Measurements from ENCODE around the gene ASTN2. TPM values are rescaled to one million over a fixed set of nuclear protein-coding genes. Genes with fewer than 3 reads are reported as not detected.

ASTN2 gene
- total and polyA plus RNA-seq, 7 experiments from 2014 or later: 2.2 to 5.3 (median 4.0) TPM

DNA sequence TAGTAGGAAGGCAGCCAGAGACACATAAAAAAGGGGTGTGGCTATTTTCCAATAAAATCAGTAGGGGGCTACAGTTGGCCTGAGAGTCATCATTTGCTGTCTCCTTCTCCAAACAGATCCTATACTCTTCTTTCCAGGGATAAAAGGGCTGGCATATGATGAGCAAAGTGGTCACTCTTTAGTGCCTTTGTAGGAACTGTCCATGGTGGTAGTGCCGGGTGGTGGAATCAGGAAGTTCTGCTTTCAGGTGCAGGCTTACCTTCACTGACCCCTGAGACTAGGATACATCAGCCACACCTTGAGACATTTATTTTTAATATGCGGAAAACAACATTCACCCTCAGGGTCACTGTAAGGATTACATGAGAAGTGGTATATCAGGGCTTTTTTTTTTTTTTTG lies 80.8 kb downstream of the ASTN2 start:
- Mint-ChIP-seq H3K9me3 (peaks cover 0 to 10% (median 3%) of the 10 kb centered on the region in 11 donors), H3K27me3 (peaks cover 0 to 5% (median 0%) of the 10 kb centered on the region in 5 donors), H3K4me3 (no peak overlapping the region), H3K27ac (no peak overlapping the region), H3K4me1 (no peaks in the 10 kb centered on the region), H3K36me3 (peaks cover 0 to 9% (median 0%) of the 10 kb centered on the region in 5 donors)
- intact Hi-C loops (cut with micrococcal nuclease): no loop called here
- H3K9me3 ChIP-seq (ENCODE audit: control insufficient read depth in 2 of 3, low read length in 3 of 3): no peaks in the 10 kb centered on the region
- H3K27me3 ChIP-seq (ENCODE audit: control insufficient read depth in 2 of 2, insufficient read depth in 2 of 2, low read length in 2 of 2): no peaks in the 10 kb centered on the region
- H3K4me1 ChIP-seq (ENCODE audit: control insufficient read depth in 2 of 2, insufficient read depth in 2 of 2, low read length in 2 of 2): no peaks in the 10 kb centered on the region
- H3K4me3 ChIP-seq (ENCODE audit: low read length): no peak overlapping the region
- ChIA-PET POLR2A (no interaction called here), CTCF (no interaction called here)
- H3K27ac ChIP-seq (ENCODE audit: low read depth, low read length): no peak overlapping the region
- H3K36me3 ChIP-seq (ENCODE audit: control insufficient read depth in 2 of 3, insufficient read depth in 3 of 3, low read length in 3 of 3): no peaks in the 10 kb centered on the region
- ATAC-seq (no peak), DNase-seq (no peak)

DNA sequence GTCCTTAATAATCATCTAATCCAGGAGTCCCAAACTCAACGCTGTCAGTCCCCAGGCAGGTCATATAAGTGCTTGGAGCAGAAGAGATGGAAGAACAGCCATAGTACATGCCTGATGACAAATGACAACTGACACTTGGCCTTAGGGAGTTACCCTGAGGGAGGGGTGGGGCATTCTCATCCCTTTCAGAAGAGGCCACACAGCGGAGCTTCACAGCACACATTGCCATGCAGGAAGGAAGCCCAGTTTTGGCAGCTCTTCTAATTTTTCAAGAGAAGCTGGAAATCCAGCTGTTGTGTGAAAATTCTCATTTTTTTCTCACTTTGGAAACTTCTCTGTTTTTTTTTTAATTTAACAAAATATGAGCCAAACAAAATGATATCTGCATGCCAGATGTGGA lies 89.0 kb downstream of the ASTN2 start:
- H3K4me1 Mint-ChIP-seq: no peaks in the 10 kb centered on the region
- H3K4me3 Mint-ChIP-seq: no peak overlapping the region
- peaks cover 0 to 16% (median 4%) of the 10 kb centered on the region in 11 donors for H3K9me3 Mint-ChIP-seq
- intact Hi-C loops (cut with micrococcal nuclease): no loop called here
- Histone ChIP-seq H3K4me1 (ENCODE audit: control insufficient read depth in 2 of 2, insufficient read depth in 2 of 2, low read length in 2 of 2) (no peaks in the 10 kb centered on the region), H3K9me3 (ENCODE audit: control insufficient read depth in 2 of 3, low read length in 3 of 3) (no peaks in the 10 kb centered on the region), H3K36me3 (ENCODE audit: control insufficient read depth in 2 of 3, insufficient read depth in 3 of 3, low read length in 3 of 3) (no peaks in the 10 kb centered on the region), H3K27me3 (ENCODE audit: control insufficient read depth in 2 of 2, insufficient read depth in 2 of 2, low read length in 2 of 2) (no peaks in the 10 kb centered on the region), H3K4me3 (ENCODE audit: low read length) (no peak overlapping the region), H3K27ac (ENCODE audit: low read depth, low read length) (no peak overlapping the region)
- ATAC-seq (no peak), DNase-seq (no peak)
- H3K27ac Mint-ChIP-seq: no peak overlapping the region
- CTCF ChIA-PET: no interaction called here
- POLR2A ChIA-PET: no interaction called here
- H3K36me3 Mint-ChIP-seq: peaks cover 0 to 4% (median 0%) of the 10 kb centered on the region in 5 donors
- peaks cover 0 to 4% (median 0%) of the 10 kb centered on the region in 5 donors for H3K27me3 Mint-ChIP-seq

DNA sequence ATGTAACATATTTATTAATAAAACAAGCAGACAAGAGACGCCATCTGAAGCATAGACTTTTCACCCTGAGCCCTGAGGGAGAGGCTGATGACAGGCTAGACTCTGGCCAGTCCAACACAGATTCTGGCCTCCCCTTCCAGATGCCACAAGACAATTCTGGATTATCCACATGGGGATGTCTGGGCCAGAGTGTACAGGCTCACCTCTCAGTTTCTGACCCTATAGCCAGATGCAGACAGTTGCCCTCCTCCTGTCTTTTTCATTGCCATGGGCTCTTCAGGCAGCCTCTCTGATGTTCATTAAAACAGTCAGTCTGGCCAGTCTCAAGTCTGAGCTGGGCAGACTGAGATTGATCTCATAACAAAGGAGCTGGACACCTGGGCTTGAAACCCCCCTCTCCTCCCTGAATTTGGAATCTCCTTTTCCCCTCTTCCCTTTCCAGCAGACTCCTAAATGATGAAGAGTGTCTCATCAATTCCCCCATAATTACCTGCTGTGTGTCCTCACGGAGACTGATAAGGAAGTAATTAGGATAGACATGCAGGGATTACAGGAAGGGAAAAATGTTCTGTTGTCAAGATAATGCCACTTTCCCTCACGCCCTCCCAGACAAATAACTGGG lies 89.6 kb downstream of the ASTN2 start:
- H3K4me3 Mint-ChIP-seq: no peak overlapping the region
- intact Hi-C loops (cut with micrococcal nuclease): no loop called here
- H3K9me3 ChIP-seq (ENCODE audit: control insufficient read depth in 2 of 3, low read length in 3 of 3): no peaks in the 10 kb centered on the region
- no peak overlapping the region for H3K4me3 ChIP-seq (ENCODE audit: low read length)
- no peaks in the 10 kb centered on the region for H3K4me1 ChIP-seq (ENCODE audit: control insufficient read depth in 2 of 2, insufficient read depth in 2 of 2, low read length in 2 of 2)
- no peaks in the 10 kb centered on the region for H3K36me3 Mint-ChIP-seq
- ATAC-seq (no peak), DNase-seq (no peak)
- H3K36me3 ChIP-seq (ENCODE audit: control insufficient read depth in 2 of 3, insufficient read depth in 3 of 3, low read length in 3 of 3): no peaks in the 10 kb centered on the region
- no peaks in the 10 kb centered on the region for H3K4me1 Mint-ChIP-seq
- H3K27ac ChIP-seq (ENCODE audit: low read depth, low read length): no peak overlapping the region
- peaks cover 0 to 4% (median 0%) of the 10 kb centered on the region in 5 donors for H3K27me3 Mint-ChIP-seq
- peaks cover 0 to 12% (median 4%) of the 10 kb centered on the region in 11 donors for H3K9me3 Mint-ChIP-seq
- H3K27ac Mint-ChIP-seq: no peak overlapping the region
- ChIA-PET CTCF (no interaction called here), POLR2A (no interaction called here)
- no peaks in the 10 kb centered on the region for H3K27me3 ChIP-seq (ENCODE audit: control insufficient read depth in 2 of 2, insufficient read depth in 2 of 2, low read length in 2 of 2)

- no peak for ATAC-seq
- DNase-seq: no peak
- no peaks in the 10 kb centered on the region for H3K4me1 Mint-ChIP-seq
- ChIA-PET CTCF (no interaction called here), POLR2A (no interaction called here)
- Histone ChIP-seq H3K4me1 (ENCODE audit: control insufficient read depth in 2 of 2, insufficient read depth in 2 of 2, low read length in 2 of 2) (no peaks in the 10 kb centered on the region), H3K4me3 (ENCODE audit: low read length) (no peak overlapping the region), H3K27ac (ENCODE audit: low read depth, low read length) (no peak overlapping the region), H3K9me3 (ENCODE audit: control insufficient read depth in 2 of 3, low read length in 3 of 3) (no peaks in the 10 kb centered on the region), H3K27me3 (ENCODE audit: control insufficient read depth in 2 of 2, insufficient read depth in 2 of 2, low read length in 2 of 2) (no peaks in the 10 kb centered on the region), H3K36me3 (ENCODE audit: control insufficient read depth in 2 of 3, insufficient read depth in 3 of 3, low read length in 3 of 3) (no peaks in the 10 kb centered on the region)
- intact Hi-C loops (cut with micrococcal nuclease): no loop called here
- H3K36me3 Mint-ChIP-seq: no peaks in the 10 kb centered on the region
- H3K4me3 Mint-ChIP-seq: no peak overlapping the region
- H3K27ac Mint-ChIP-seq: no peak overlapping the region
- peaks cover 0 to 4% (median 0%) of the 10 kb centered on the region in 5 donors for H3K27me3 Mint-ChIP-seq
- peaks cover 0 to 10% (median 4%) of the 10 kb centered on the region in 11 donors for H3K9me3 Mint-ChIP-seq
Observed at GRCh38 chr9:117323390-117323789, 91.5 kb downstream of the ASTN2 start.

DNA sequence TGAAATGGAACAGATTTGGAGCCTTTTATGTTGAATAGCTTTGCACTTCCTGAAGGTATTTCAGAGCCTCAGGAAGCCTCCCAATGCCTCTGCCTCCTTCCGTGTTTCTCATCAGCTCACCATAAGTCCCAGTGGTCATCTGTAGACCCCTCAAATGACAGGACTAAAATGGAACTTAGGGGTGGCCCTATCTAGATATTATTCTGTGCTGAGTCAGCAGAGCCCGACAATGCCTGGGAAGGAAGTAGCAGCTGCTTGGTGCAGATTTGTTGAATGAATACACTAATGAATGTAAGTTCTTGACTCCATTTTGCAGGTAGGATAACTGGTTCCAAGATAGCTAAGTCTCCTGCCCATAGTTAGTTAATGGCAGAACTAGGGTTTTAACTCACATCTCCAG lies 97.7 kb downstream of the ASTN2 start:
- ATAC-seq: no peak
- no peaks in the 10 kb centered on the region for H3K4me1 Mint-ChIP-seq
- H3K36me3 ChIP-seq (ENCODE audit: control insufficient read depth in 2 of 3, insufficient read depth in 3 of 3, low read length in 3 of 3): no peaks in the 10 kb centered on the region
- no peak for DNase-seq
- H3K36me3 Mint-ChIP-seq: no peaks in the 10 kb centered on the region
- peaks cover 0 to 7% (median 0%) of the 10 kb centered on the region in 5 donors for H3K27me3 Mint-ChIP-seq
- ChIA-PET POLR2A (no interaction called here), CTCF (no interaction called here)
- intact Hi-C loops (cut with micrococcal nuclease): no loop called here
- H3K27me3 ChIP-seq (ENCODE audit: control insufficient read depth in 2 of 2, insufficient read depth in 2 of 2, low read length in 2 of 2): no peaks in the 10 kb centered on the region
- no peaks in the 10 kb centered on the region for H3K4me1 ChIP-seq (ENCODE audit: control insufficient read depth in 2 of 2, insufficient read depth in 2 of 2, low read length in 2 of 2)
- H3K4me3 ChIP-seq (ENCODE audit: low read length): no peak overlapping the region
- no peak overlapping the region for H3K27ac ChIP-seq (ENCODE audit: low read depth, low read length)
- H3K9me3 Mint-ChIP-seq: peaks cover 0 to 5% (median 0%) of the 10 kb centered on the region in 11 donors
- no peaks in the 10 kb centered on the region for H3K9me3 ChIP-seq (ENCODE audit: control insufficient read depth in 2 of 3, low read length in 3 of 3)
- H3K27ac Mint-ChIP-seq: peak overlapping the region in 1 of 9 donors; percentile 37
- H3K4me3 Mint-ChIP-seq: no peak overlapping the region

GRCh38 chr9:117315236-117315635 lies 99.6 kb downstream of the ASTN2 start:
- Mint-ChIP-seq H3K27ac (no peak overlapping the region), H3K27me3 (peaks cover 0 to 9% (median 3%) of the 10 kb centered on the region in 5 donors), H3K4me3 (no peak overlapping the region), H3K36me3 (no peaks in the 10 kb centered on the region), H3K4me1 (no peaks in the 10 kb centered on the region), H3K9me3 (peaks cover 0 to 5% (median 3%) of the 10 kb centered on the region in 11 donors)
- ChIA-PET POLR2A (no interaction called here), CTCF (no interaction called here)
- H3K4me1 ChIP-seq (ENCODE audit: control insufficient read depth in 2 of 2, insufficient read depth in 2 of 2, low read length in 2 of 2): no peaks in the 10 kb centered on the region
- intact Hi-C loops (cut with micrococcal nuclease): no loop called here
- no peak overlapping the region for H3K27ac ChIP-seq (ENCODE audit: low read depth, low read length)
- ATAC-seq (no peak), DNase-seq (no peak)
- no peak overlapping the region for H3K4me3 ChIP-seq (ENCODE audit: low read length)
- H3K36me3 ChIP-seq (ENCODE audit: control insufficient read depth in 2 of 3, insufficient read depth in 3 of 3, low read length in 3 of 3): no peaks in the 10 kb centered on the region
- H3K27me3 ChIP-seq (ENCODE audit: control insufficient read depth in 2 of 2, insufficient read depth in 2 of 2, low read length in 2 of 2): no peaks in the 10 kb centered on the region
- no peaks in the 10 kb centered on the region for H3K9me3 ChIP-seq (ENCODE audit: control insufficient read depth in 2 of 3, low read length in 3 of 3)

DNA sequence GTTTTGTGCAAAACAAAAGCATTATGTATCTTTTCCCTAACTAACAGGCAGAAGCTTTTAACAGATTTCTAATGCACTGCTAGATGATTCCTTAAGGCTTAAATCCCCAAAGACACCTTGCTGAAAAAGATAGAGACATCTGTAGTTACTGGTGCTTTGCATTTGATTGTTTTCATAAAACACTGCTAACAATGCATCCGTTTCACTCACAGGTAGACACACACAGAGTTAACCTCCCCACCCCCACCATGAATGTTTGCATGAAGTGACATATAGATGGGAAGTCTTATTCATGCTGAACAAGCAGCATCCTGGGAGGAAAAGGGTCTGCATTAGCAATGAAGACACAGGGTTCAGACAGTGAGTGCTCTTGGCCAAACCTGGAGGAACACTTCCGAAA lies 100.9 kb downstream of the ASTN2 start:
- H3K9me3 ChIP-seq (ENCODE audit: control insufficient read depth in 2 of 3, low read length in 3 of 3): no peaks in the 10 kb centered on the region
- H3K4me3 ChIP-seq (ENCODE audit: low read length): no peak overlapping the region
- no peaks in the 10 kb centered on the region for H3K36me3 Mint-ChIP-seq
- no peaks in the 10 kb centered on the region for H3K27me3 ChIP-seq (ENCODE audit: control insufficient read depth in 2 of 2, insufficient read depth in 2 of 2, low read length in 2 of 2)
- no peak overlapping the region for H3K27ac Mint-ChIP-seq
- ChIA-PET CTCF (no interaction called here), POLR2A (no interaction called here)
- H3K4me1 ChIP-seq (ENCODE audit: control insufficient read depth in 2 of 2, insufficient read depth in 2 of 2, low read length in 2 of 2): no peaks in the 10 kb centered on the region
- no peak for ATAC-seq
- intact Hi-C loops (cut with micrococcal nuclease): no loop called here
- peaks cover 0 to 9% (median 3%) of the 10 kb centered on the region in 5 donors for H3K27me3 Mint-ChIP-seq
- H3K4me3 Mint-ChIP-seq: no peak overlapping the region
- no peak for DNase-seq
- H3K36me3 ChIP-seq (ENCODE audit: control insufficient read depth in 2 of 3, insufficient read depth in 3 of 3, low read length in 3 of 3): no peaks in the 10 kb centered on the region
- H3K27ac ChIP-seq (ENCODE audit: low read depth, low read length): no peak overlapping the region
- no peaks in the 10 kb centered on the region for H3K4me1 Mint-ChIP-seq
- peaks cover 0 to 5% (median 3%) of the 10 kb centered on the region in 11 donors for H3K9me3 Mint-ChIP-seq
